OCI-LY7 (cell line): ENCODE results near the gene COL6A6. TPM values are rescaled to one million over a fixed set of nuclear protein-coding genes. Genes with fewer than 3 reads are reported as not detected.

ENCODE experiments used
- BruUV-seq: library from RNA; stranded (reverse); fragments of 400-500 nt; replicated peaks from 2 replicates; lab custom pipeline; 2021; lab: Mats Ljungman, UMichigan
- CTCF ChIA-PET: fragments of 300-600 bp; sonication (Branson Sonifier 250); formaldehyde crosslinking; loops from one replicate; lab custom pipeline; 2022; ENCODE audit warnings: antibody characterized with exemption; ENCODE audit not compliant: unreplicated experiment; lab: Charles Lee
- POLR2A ChIA-PET: fragments of 300-600 bp; sonication (Branson Sonifier 250); formaldehyde crosslinking; loops from one replicate; lab custom pipeline; 2022; ENCODE audit warnings: antibody characterized with exemption; lab: Charles Lee
- DNase-seq: peaks from one replicate; pipeline ENCODE4 v3.0.0-alpha.2; 2015; ENCODE audit warnings: low spot score
- H2AFZ ChIP-seq: fragments of 200-600 bp; sonication (generic), shearing (Covaris generic); 2 replicates; pipeline ENCODE4 v1.6.1; 2014; ENCODE audit warnings: mild to moderate bottlenecking, antibody characterized with exemption, low read length, moderate library complexity
- H3K27ac ChIP-seq: fragments of 200-600 bp; sonication (generic); 2 replicates; pipeline ENCODE4 v1.5.1; 2014; ENCODE audit warnings: mixed run types, low read depth, mild to moderate bottlenecking, moderate library complexity, low read length, inconsistent platforms; ENCODE audit not compliant: poor library complexity, severe bottlenecking
- H3K36me3 ChIP-seq: fragments of 200-600 bp; sonication (generic); 2 replicates; pipeline ENCODE4 v1.6.1; 2014; ENCODE audit warnings: mild to moderate bottlenecking, antibody characterized with exemption, low read length, moderate library complexity, mixed read lengths; ENCODE audit not compliant: insufficient read depth
- H3K4me1 ChIP-seq: fragments of 200-600 bp; sonication (generic); 2 replicates; pipeline ENCODE4 v1.5.1; 2014; ENCODE audit warnings: mild to moderate bottlenecking, low read length; ENCODE audit not compliant: insufficient read depth, poor library complexity, severe bottlenecking
- H3K4me2 ChIP-seq: fragments of 200-600 bp; sonication (generic); 2 replicates; pipeline ENCODE4 v1.6.1; 2014; ENCODE audit warnings: mild to moderate bottlenecking, low read length
- H3K4me3 ChIP-seq: fragments of 200-600 bp; sonication (generic); 2 replicates; pipeline ENCODE4 v1.5.1; 2014; ENCODE audit warnings: mild to moderate bottlenecking, low read depth, low read length; ENCODE audit not compliant: poor library complexity, severe bottlenecking
- H3K79me2 ChIP-seq: fragments of 200-600 bp; sonication (generic); 2 replicates; pipeline ENCODE4 v1.6.1; 2016; ENCODE audit warnings: low read depth, mild to moderate bottlenecking, low read length, moderate library complexity, mixed read lengths; ENCODE audit not compliant: insufficient read depth
- H3K9me2 ChIP-seq: fragments of 200-600 bp; sonication (generic); 2 replicates; pipeline ENCODE4 v1.6.1; 2016; ENCODE audit warnings: mild to moderate bottlenecking, low read length, mixed read lengths; ENCODE audit not compliant: insufficient read depth
- H3K9me3 ChIP-seq: fragments of 200-600 bp; sonication (generic); 2 replicates; pipeline ENCODE4 v1.6.1; 2014; ENCODE audit warnings: mild to moderate bottlenecking, mixed run types, low read length, mixed read lengths
- H4K20me1 ChIP-seq: fragments of 200-600 bp; sonication (generic); 2 replicates; pipeline ENCODE4 v1.6.1; 2014; ENCODE audit warnings: mild to moderate bottlenecking, antibody characterized with exemption, low read length, moderate library complexity, mixed read lengths; ENCODE audit not compliant: insufficient read depth
- EZH2phosphoT487 ChIP-seq: fragments of 200-600 bp; sonication (generic); IDR thresholded peaks from 2 replicates; pipeline ENCODE4 v1.6.1; 2018; ENCODE audit warnings: low read depth, borderline replicate concordance, mild to moderate bottlenecking, mixed run types, antibody characterized with exemption, low read length, moderate library complexity, mixed read lengths
- intact Hi-C: fragments of 100-400 bp; cut with micrococcal nuclease; formaldehyde crosslinking; loops from one replicate; pipeline ENCODE4 v1.10.0; 2022; ENCODE audit not compliant: unreplicated experiment
- total RNA-seq, 2 experiments: library from RNA; depleted of rRNA in 1 of 2; stranded (reverse); fragments of >200 nt in 1 of 2; shearing (Covaris generic) in 1 of 2; gene quantifications; 2 replicates each; pipeline ENCODE4 v1.2.3, GENCODE V29; 2014 to 2022
- TF ChIP-seq, protein P1 (sequence below): fragments of 200-600 bp; sonication (generic); conservative IDR thresholded peaks from 2 replicates; pipeline ENCODE4 v1.5.1; 2014; ENCODE audit warnings: mild to moderate bottlenecking, antibody characterized with exemption, low read length, moderate library complexity, mixed read lengths

COL6A6 gene
- total RNA-seq, 2 experiments from 2014 or later, result not detected

DNA sequence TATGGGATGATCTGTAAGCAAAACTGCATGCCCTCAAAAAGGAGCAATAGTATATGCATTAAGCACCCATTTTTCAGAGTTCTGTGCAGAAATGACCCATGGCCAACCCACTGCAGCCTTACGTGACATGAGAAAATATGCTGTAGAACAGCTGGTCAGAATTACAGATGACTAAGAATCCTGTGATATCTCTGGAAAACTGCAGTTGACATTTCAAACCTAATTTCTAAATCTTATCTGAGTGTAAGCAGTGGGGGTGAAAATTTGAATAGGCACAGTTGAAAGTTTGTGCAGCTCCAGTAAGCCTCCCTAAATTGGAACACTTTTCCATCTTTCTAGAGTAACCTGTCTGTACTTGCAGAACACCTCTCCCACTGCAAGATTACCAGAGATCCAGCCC lies 28.7 kb upstream of the COL6A6 start:
- TF ChIP-seq EZH2phosphoT487, result no peak
- TF ChIP-seq, protein P1, sequence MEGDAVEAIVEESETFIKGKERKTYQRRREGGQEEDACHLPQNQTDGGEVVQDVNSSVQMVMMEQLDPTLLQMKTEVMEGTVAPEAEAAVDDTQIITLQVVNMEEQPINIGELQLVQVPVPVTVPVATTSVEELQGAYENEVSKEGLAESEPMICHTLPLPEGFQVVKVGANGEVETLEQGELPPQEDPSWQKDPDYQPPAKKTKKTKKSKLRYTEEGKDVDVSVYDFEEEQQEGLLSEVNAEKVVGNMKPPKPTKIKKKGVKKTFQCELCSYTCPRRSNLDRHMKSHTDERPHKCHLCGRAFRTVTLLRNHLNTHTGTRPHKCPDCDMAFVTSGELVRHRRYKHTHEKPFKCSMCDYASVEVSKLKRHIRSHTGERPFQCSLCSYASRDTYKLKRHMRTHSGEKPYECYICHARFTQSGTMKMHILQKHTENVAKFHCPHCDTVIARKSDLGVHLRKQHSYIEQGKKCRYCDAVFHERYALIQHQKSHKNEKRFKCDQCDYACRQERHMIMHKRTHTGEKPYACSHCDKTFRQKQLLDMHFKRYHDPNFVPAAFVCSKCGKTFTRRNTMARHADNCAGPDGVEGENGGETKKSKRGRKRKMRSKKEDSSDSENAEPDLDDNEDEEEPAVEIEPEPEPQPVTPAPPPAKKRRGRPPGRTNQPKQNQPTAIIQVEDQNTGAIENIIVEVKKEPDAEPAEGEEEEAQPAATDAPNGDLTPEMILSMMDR, result no peak
- CTCF ChIA-PET, result no interaction called here
- Histone ChIP-seq H3K4me3 (no peak overlapping the region), H3K27ac (no peak overlapping the region), H3K4me1 (no peaks in the 10 kb centered on the region), H4K20me1 (no peaks in the 10 kb centered on the region), H3K36me3 (no peaks in the 10 kb centered on the region), H2AFZ (no peak overlapping the region), H3K4me2 (no peak overlapping the region), H3K9me2 (no peaks in the 10 kb centered on the region), H3K79me2 (no peaks in the 10 kb centered on the region), H3K9me3 (no peaks in the 10 kb centered on the region)
- intact Hi-C loops, result no loop called here
- no peak for DNase-seq
- POLR2A ChIA-PET, result interaction anchor here (0.7 kb wide), 1 partner anchor 161 kb away, joined by 3 read pairs; no protein-coding TSS in a partner anchor
- BruUV-seq, result no TSS peak

DNA sequence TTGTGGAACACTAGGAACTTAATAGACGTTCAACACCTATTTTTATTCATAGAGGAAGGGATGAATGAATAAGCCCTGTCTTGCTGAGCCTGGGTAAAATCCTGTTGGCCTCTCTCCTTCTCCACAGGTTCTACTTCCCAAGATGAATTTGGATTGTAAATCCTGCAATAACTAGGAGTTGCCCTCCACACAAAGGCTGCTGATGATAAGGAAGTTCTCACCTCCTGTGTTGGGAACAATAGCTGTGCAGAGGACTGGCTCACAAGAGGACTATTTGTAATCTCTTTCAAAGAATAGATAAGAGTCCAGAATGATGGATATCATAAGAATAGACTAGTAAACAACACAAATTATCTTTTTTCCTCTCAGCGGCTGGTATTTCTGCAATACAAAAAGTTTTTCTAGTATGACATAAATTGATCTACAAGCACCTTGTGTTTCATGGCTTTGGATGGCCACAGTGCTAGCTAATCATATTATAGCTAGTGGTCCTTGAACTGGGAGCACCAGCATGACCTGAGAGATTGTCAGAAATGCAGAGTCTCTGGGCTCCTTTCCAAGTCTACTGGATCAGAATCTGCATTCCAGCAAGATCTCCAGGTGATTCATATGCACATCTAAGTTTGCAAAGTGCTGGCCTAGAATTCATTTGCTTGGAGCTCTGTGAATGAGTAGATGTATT lies 28.1 kb upstream of the COL6A6 start:
- H4K20me1 ChIP-seq, result no peaks in the 10 kb centered on the region
- no peaks in the 10 kb centered on the region for H3K9me3 ChIP-seq
- BruUV-seq, result no TSS peak
- TF ChIP-seq EZH2phosphoT487, result no peak
- TF ChIP-seq, protein P1, result no peak
- no peak for DNase-seq
- no peak overlapping the region for H3K4me3 ChIP-seq
- no peaks in the 10 kb centered on the region for H3K36me3 ChIP-seq
- no peak overlapping the region for H3K27ac ChIP-seq
- intact Hi-C loops, result no loop called here
- H3K4me2 ChIP-seq, result no peak overlapping the region
- H3K4me1 ChIP-seq, result no peaks in the 10 kb centered on the region
- POLR2A ChIA-PET, result no interaction called here
- no peaks in the 10 kb centered on the region for H3K9me2 ChIP-seq
- no peaks in the 10 kb centered on the region for H3K79me2 ChIP-seq
- CTCF ChIA-PET, result no interaction called here
- no peak overlapping the region for H2AFZ ChIP-seq

DNA sequence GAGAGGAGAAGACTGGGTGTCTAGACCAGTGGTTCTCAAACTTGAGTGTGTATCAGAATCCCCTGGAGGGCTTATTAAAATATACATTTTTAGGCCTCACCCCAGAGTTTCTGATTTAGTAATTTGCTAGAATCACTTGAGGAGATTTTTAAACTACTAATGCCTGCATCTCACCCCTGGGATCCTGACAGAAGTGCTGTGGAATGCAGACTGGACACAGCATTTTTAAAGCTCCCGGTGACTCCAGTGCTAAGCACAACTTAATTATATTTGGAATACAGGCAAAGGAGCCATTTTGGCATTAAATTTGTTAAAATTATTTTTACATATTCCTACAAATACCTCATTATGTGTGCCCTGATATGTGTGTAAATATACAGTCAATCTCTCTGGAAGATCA lies 26.7 kb upstream of the COL6A6 start:
- Histone ChIP-seq H2AFZ (no peak overlapping the region), H3K79me2 (no peaks in the 10 kb centered on the region), H3K9me2 (no peaks in the 10 kb centered on the region), H3K9me3 (no peaks in the 10 kb centered on the region), H3K4me1 (no peaks in the 10 kb centered on the region), H3K36me3 (no peaks in the 10 kb centered on the region), H3K4me2 (no peak overlapping the region), H4K20me1 (no peaks in the 10 kb centered on the region), H3K4me3 (no peak overlapping the region), H3K27ac (no peak overlapping the region)
- no TSS peak for BruUV-seq
- CTCF ChIA-PET, result no interaction called here
- POLR2A ChIA-PET, result no interaction called here
- intact Hi-C loops, result no loop called here
- no peak for DNase-seq
- no peak for TF ChIP-seq EZH2phosphoT487
- TF ChIP-seq, protein P1, result no peak
